Pancreas (tissue), 10 donors: ENCODE results near the gene ZMIZ1. TPM values are rescaled to one million over a fixed set of nuclear protein-coding genes. Genes with fewer than 3 reads are reported as not detected.

ENCODE experiments used
- ATAC-seq, 4 donors: fragments of 200-7000 bp; cut with Tn5 transposase; one replicate each; pipeline versions ENCODE4 v1.8.0 to v1.9.1; 2020; ENCODE audit warnings: mild to moderate bottlenecking in 4 of 4, moderate library complexity in 4 of 4
- DNase-seq, 6 donors: peaks; one replicate each; pipeline ENCODE4 v3.0.0-alpha.2; 2020
- FAIRE-seq: peaks from 2 replicates; lab custom pipeline; 2012; peaks lifted over from hg19 to GRCh38; lab: Jason Lieb, UNC
- H3K27ac ChIP-seq, 4 donors: fragments of 200-600 bp; sonication (generic); 1 replicate in 3 of 4; 2 replicates in 1 of 4; pipeline versions ENCODE4 v1.5.0 to v1.8.0; 2020
- H3K27me3 ChIP-seq, 4 donors: fragments of 200-600 bp; one replicate each; pipeline ENCODE4 v1.8.0; 2021
- H3K36me3 ChIP-seq, 3 donors: fragments of 200-600 bp; sonication (generic) in 1 of 3; one replicate each; pipeline versions ENCODE4 v1.5.0 to v1.8.0; 2020 to 2021
- H3K4me1 ChIP-seq, 3 donors: fragments of 200-600 bp; one replicate each; pipeline ENCODE4 v1.8.0; 2021
- H3K4me3 ChIP-seq, 4 donors: fragments of 200-600 bp; sonication (generic) in 2 of 4; one replicate each; pipeline versions ENCODE4 v1.5.0 to v1.8.0; 2020 to 2021
- H3K9me3 ChIP-seq, 4 donors: fragments of 200-600 bp; one replicate each; pipeline ENCODE4 v1.8.0; 2021
- CTCF ChIP-seq, 4 donors: fragments of 200-600 bp; sonication (generic) in 3 of 4; IDR thresholded peaks; one replicate each; pipeline versions ENCODE4 v1.5.0 to v1.8.0; 2021; ENCODE audit warnings: antibody characterized with exemption in 4 of 4
- WGBS, 2 donors: extraction: QIAGEN DNeasy Blood & Tissue Kit; methylation state at CpG; one replicate each; pipeline ENCODE4 v1.1.7; 2013; 5-methylcytosine and 5-hydroxymethylcytosine counted together
- intact Hi-C, 3 donors: fragments of 100-400 bp; cut with DNase I; formaldehyde crosslinking; loops; one replicate each; pipeline versions ENCODE4 v1.11.1 to v1.14.2; 2022
- polyA plus RNA-seq, 2 donors: library from polyadenylated mRNA; stranded (reverse); fragments of 200-250 nt; gene quantifications; one replicate each; pipeline ENCODE4 v1.2.3, GENCODE V29; 2013
- total RNA-seq, 6 donors: library from RNA; stranded (reverse); fragmentation: NEBNext Ultra II Directional in 4 of 6; extraction: Animal tissue kit (Norgen Biotek cat#: 25700) in 4 of 6; gene quantifications; one replicate each; pipeline versions ENCODE4 v1.2.1 to v1.2.4, GENCODE V29; 2021 to 2023
- donor health status: healthy with polysubstance abuse.
- donor health status: DM: no; HTN: no; CAD: no; lungs with moderate emphysema.
- donor health status: DM: no; HTN: no; CAD: no.
- donor health status: control.
- donor health status: control.
- donor health status: Bipolar disorder and iron deficiency.
- donor health status: DM: yes; HTN: yes; CAD: no.
- donor health status: DM: no; HTN: no; CAD: no.
- donor health status: DM: no; HTN: no; CAD: no.
- donor health status: DM: yes; HTN: yes; CAD: no.

The ZMIZ1 gene
- total and polyA plus RNA-seq, 8 donors, result 14.5 to 45.0 (median 21.9) TPM

- peak in 1 of 6 donors; percentile 51 for DNase-seq
- no peak for TF ChIP-seq CTCF (IDR thresholded peaks at IDR 0.05)
- Histone ChIP-seq H3K4me3 (no peak overlapping the region), H3K4me1 (peaks cover 0 to 4% (median 4%) of the 10 kb centered on the region in 3 donors), H3K27me3 (no peaks in the 10 kb centered on the region), H3K9me3 (no peaks in the 10 kb centered on the region), H3K36me3 (no peaks in the 10 kb centered on the region), H3K27ac (peak overlapping the region; percentile 17 to 72 (median 47))
- 47 to 57% methylated on average over 18 of the region's 18 CpGs for WGBS, 2 donors
- no peak for FAIRE-seq
- intact Hi-C loops, result no loop called here
- peak; percentile 17 to 66 (median 58) for ATAC-seq
These were observed 41.4 kb upstream of the ZMIZ1 start for GRCh38 chr10:79027147-79028055.

- H3K4me1 ChIP-seq, result peaks cover 0 to 4% (median 4%) of the 10 kb centered on the region in 3 donors
- intact Hi-C loops, result no loop called here
- no peak for DNase-seq
- H3K9me3 ChIP-seq, result no peaks in the 10 kb centered on the region
- TF ChIP-seq CTCF (IDR thresholded peaks at IDR 0.05), result no peak
- H3K27me3 ChIP-seq, result no peaks in the 10 kb centered on the region
- no peaks in the 10 kb centered on the region for H3K36me3 ChIP-seq
- H3K4me3 ChIP-seq, result no peak overlapping the region
- 81 to 89% methylated on average over 4 of the region's 4 CpGs for WGBS, 2 donors
- ATAC-seq, result no peak
- FAIRE-seq, result no peak
- H3K27ac ChIP-seq, result peak overlapping the region in 2 of 4 donors; percentile 61 to 72
These were observed 40.7 kb upstream of the ZMIZ1 start for GRCh38 chr10:79028056-79028430.

- H3K4me1 ChIP-seq, result peaks cover 0 to 4% (median 4%) of the 10 kb centered on the region in 3 donors
- FAIRE-seq, result no peak
These were observed 40.2 kb upstream of the ZMIZ1 start for GRCh38 chr10:79028451-79029010.

GRCh38 chr10:79029478-79030390 is 39.0 kb upstream of the ZMIZ1 start:
- Histone ChIP-seq H3K4me1 (peaks cover 0 to 4% (median 4%) of the 10 kb centered on the region in 3 donors), H3K9me3 (no peaks in the 10 kb centered on the region), H3K36me3 (no peaks in the 10 kb centered on the region), H3K4me3 (no peak overlapping the region), H3K27ac (no peak overlapping the region), H3K27me3 (no peaks in the 10 kb centered on the region)
- DNase-seq (peak in 1 of 6 donors; percentile 16), ATAC-seq (no peak), FAIRE-seq (no peak)
- intact Hi-C loops, result no loop called here
- TF ChIP-seq CTCF (IDR thresholded peaks at IDR 0.05), result no peak
- 86 to 90% methylated on average over 12 of the region's 12 CpGs for WGBS, 2 donors

More at GRCh38 chr10:79028451-79029010, 40.2 kb upstream of the ZMIZ1 start:
- no peak for ATAC-seq
- H3K36me3 ChIP-seq, result no peaks in the 10 kb centered on the region
- H3K4me3 ChIP-seq, result no peak overlapping the region
- intact Hi-C loops, result no loop called here
- no peaks in the 10 kb centered on the region for H3K27me3 ChIP-seq
- DNase-seq, result peak in 1 of 6 donors; percentile 41
- H3K9me3 ChIP-seq, result no peaks in the 10 kb centered on the region
- no peak for TF ChIP-seq CTCF (IDR thresholded peaks at IDR 0.05)
- H3K27ac ChIP-seq, result peak overlapping the region in 2 of 4 donors; percentile 61 to 72
- WGBS, 2 donors, result 88 to 91% methylated on average over 5 of the region's 5 CpGs
